GM12878 (cell line): ENCODE results near the gene PPM1D. TPM values are rescaled to one million over a fixed set of nuclear protein-coding genes. Genes with fewer than 3 reads are reported as not detected.

Experiments
- ATAC-seq: fragments of 200-7000 bp; cut with Tn5 transposase; 3 replicates; pipeline ENCODE4 v1.9.1; 2020; ENCODE audit warnings: mild to moderate bottlenecking, moderate library complexity
- BruUV-seq: library from RNA; stranded (reverse); fragments of 400-500 nt; replicated peaks from 2 replicates; lab custom pipeline; 2021; lab: Mats Ljungman, UMichigan
- CTCF ChIA-PET: fragments of 300-600 bp; sonication (Branson Sonifier 250); formaldehyde crosslinking; extraction: SDS; loops from one replicate; lab custom pipeline; 2021; ENCODE audit warnings: inconsistent platforms; lab: Yijun Ruan, JAX
- POLR2A ChIA-PET: fragments of 350-600 bp; formaldehyde crosslinking; extraction: SDS; loops from one replicate; lab custom pipeline; 2021; ENCODE audit warnings: inconsistent platforms; lab: Charles Lee
- RAD21 ChIA-PET: fragments of 300-600 bp; sonication (Branson Sonifier 250); formaldehyde crosslinking; loops from one replicate; lab custom pipeline; 2023; ENCODE audit warnings: antibody characterized with exemption; ENCODE audit not compliant: unreplicated experiment; lab: Charles Lee
- SMC1A ChIA-PET: fragments of 300-600 bp; sonication (Branson Sonifier 250); formaldehyde crosslinking; loops from one replicate; lab custom pipeline; 2023; ENCODE audit not compliant: unreplicated experiment, uncharacterized antibody; lab: Charles Lee
- DNase-seq: peaks from one replicate; pipeline ENCODE4 v3.0.0-alpha.2; 2011; ENCODE audit warnings: low read depth, low spot score
- FAIRE-seq: peaks from 3 replicates; lab custom pipeline; 2011; peaks lifted over from hg19 to GRCh38; lab: Jason Lieb, UNC
- H2AFZ ChIP-seq: 2 replicates; pipeline ENCODE4 v1.6.0; 2011; ENCODE audit warnings: low read depth, low read length, control low read depth; ENCODE audit not compliant: control insufficient read depth
- H3K27ac ChIP-seq: 2 replicates; pipeline ENCODE4 v1.5.1; 2011; ENCODE audit warnings: control low read depth; ENCODE audit not compliant: control insufficient read depth, insufficient read depth
- H3K27me3 ChIP-seq, 2 experiments: replicated peaks in 1 of 2; 2 replicates each; pipeline versions ENCODE4 v1.6.0 to v1.6.1; 2011; ENCODE audit warnings: low read length in 1 of 2; ENCODE audit not compliant: control insufficient read depth in 2 of 2, insufficient read depth in 2 of 2
- H3K36me3 ChIP-seq, 2 experiments: 2 replicates each; pipeline ENCODE4 v1.5.1; 2011; ENCODE audit warnings: low read length in 1 of 2; ENCODE audit not compliant: control insufficient read depth in 2 of 2, insufficient read depth in 2 of 2
- H3K4me1 ChIP-seq: 2 replicates; pipeline ENCODE4 v1.6.1; 2011; ENCODE audit warnings: mild to moderate bottlenecking, low read length, moderate library complexity, mixed read lengths; ENCODE audit not compliant: control insufficient read depth, insufficient read depth
- H3K4me2 ChIP-seq: 2 replicates; pipeline ENCODE4 v1.6.0; 2011; ENCODE audit warnings: control low read depth; ENCODE audit not compliant: control insufficient read depth, insufficient read depth
- H3K4me3 ChIP-seq: fragments of 200-600 bp; sonication (generic); 2 replicates; pipeline ENCODE4 v1.5.1; 2016
- H3K79me2 ChIP-seq: 2 replicates; pipeline ENCODE4 v1.6.0; 2011; ENCODE audit warnings: low read length; ENCODE audit not compliant: control insufficient read depth, insufficient read depth
- H3K9ac ChIP-seq: 2 replicates; pipeline ENCODE4 v1.8.0; 2011; ENCODE audit warnings: low read length, control low read depth, mixed read lengths; ENCODE audit not compliant: control insufficient read depth, insufficient read depth
- H3K9me3 ChIP-seq: replicated peaks from 3 replicates; pipeline ENCODE4 v1.5.1; 2011; ENCODE audit warnings: mild to moderate bottlenecking, low read length; ENCODE audit not compliant: control insufficient read depth, insufficient read depth
- H4K20me1 ChIP-seq: 2 replicates; pipeline ENCODE4 v1.6.0; 2011; ENCODE audit not compliant: control insufficient read depth, insufficient read depth
- CBX5 ChIP-seq: sonication (generic); IDR thresholded peaks from 2 replicates; pipeline ENCODE4 v1.6.1; 2016; ENCODE audit warnings: low read depth, moderate library complexity, mild to moderate bottlenecking, inconsistent platforms
- CHD1 ChIP-seq: IDR thresholded peaks from 2 replicates; pipeline ENCODE4 v1.6.1; 2012; ENCODE audit warnings: low read depth, low read length, improper control_type of control experiment
- CHD4 ChIP-seq: fragments of 200-600 bp; sonication (generic); IDR thresholded peaks from 2 replicates; pipeline ENCODE4 v1.6.1; 2016; ENCODE audit warnings: mild to moderate bottlenecking
- HDAC2 ChIP-seq: fragments of 200-600 bp; sonication (generic); IDR thresholded peaks from 2 replicates; pipeline ENCODE4 v1.6.1; 2017
- IKZF2 ChIP-seq, 2 experiments: fragments of 450-650 bp; IDR thresholded peaks; 2 replicates each; pipeline ENCODE4 v1.6.1; 2017; ENCODE audit warnings: mild to moderate bottlenecking in 2 of 2, moderate library complexity in 2 of 2
- NBN ChIP-seq: fragments of 450-650 bp; IDR thresholded peaks from 2 replicates; pipeline ENCODE4 v1.6.1; 2016
- NR2F1 ChIP-seq: fragments of 450-650 bp; conservative IDR thresholded peaks from 2 replicates; pipeline ENCODE4 v1.6.1; 2017; ENCODE audit warnings: mild to moderate bottlenecking
- PML ChIP-seq: IDR thresholded peaks from 2 replicates; pipeline ENCODE4 v1.6.1; 2012; ENCODE audit warnings: low read length, inconsistent platforms
- RCOR1 ChIP-seq: conservative IDR thresholded peaks from 2 replicates; pipeline ENCODE4 v1.6.1; 2012; ENCODE audit warnings: low read depth, low read length, improper control_type of control experiment
- RUNX3 ChIP-seq: IDR thresholded peaks from 2 replicates; pipeline ENCODE4 v1.6.1; 2012; ENCODE audit warnings: low read length, inconsistent platforms
- SIN3A ChIP-seq: IDR thresholded peaks from 2 replicates; pipeline ENCODE4 v1.6.1; 2012; ENCODE audit warnings: low read depth, low read length, improper control_type of control experiment
- SPI1 ChIP-seq: IDR thresholded peaks from 2 replicates; pipeline ENCODE4 v1.6.1; 2011; ENCODE audit warnings: low read depth, mild to moderate bottlenecking, low read length, moderate library complexity, borderline replicate concordance; ENCODE audit not compliant: insufficient read depth
- SREBF1 ChIP-seq: IDR thresholded peaks from 2 replicates; pipeline ENCODE4 v1.6.1; 2012; ENCODE audit warnings: mild to moderate bottlenecking, low read length
- TCF7 ChIP-seq: IDR thresholded peaks from 2 replicates; pipeline ENCODE4 v1.6.1; 2014; ENCODE audit warnings: antibody characterized with exemption, borderline replicate concordance
- ZNF622 ChIP-seq: fragments of 450-650 bp; IDR thresholded peaks from 2 replicates; pipeline ENCODE4 v1.6.1; 2017; ENCODE audit warnings: mild to moderate bottlenecking, inconsistent platforms
- WGBS: methylation state at CpG from one replicate; pipeline ENCODE4 v1.1.6; 2016; ENCODE audit warnings: low lambda C conversion rate; ENCODE audit not compliant: insufficient replicate concordance, insufficient coverage; ENCODE audit errors: missing lambda C conversion rate; 5-methylcytosine and 5-hydroxymethylcytosine counted together
- in situ Hi-C: fragments of 300-500 bp; cut with MboI; formaldehyde crosslinking; loops from 9 replicates; pipeline ENCODE4 v1.14.3; 2018; ENCODE audit warnings: mixed read lengths
- intact Hi-C: fragments of 100-400 bp; cut with micrococcal nuclease; formaldehyde crosslinking; loops from one replicate; pipeline ENCODE4 v1.14.2; 2022; ENCODE audit not compliant: unreplicated experiment
- polyA plus RNA-seq, 11 experiments: library from polyadenylated mRNA; depleted of rRNA in 4 of 11; unstranded in 6 of 11; stranded (reverse) in 5 of 11; fragments of >200 nt; fragmentation: Nextera tagmentation in 4 of 11; fragmentation: Illumina TruSeq in 1 of 11; extraction: Ambion mirVana in 4 of 11; extraction: Trizol in 1 of 11; gene quantifications; 1 replicate in 1 of 11; 2 replicates in 10 of 11; pipeline versions ENCODE4 v1.2.1 to v1.2.3, GENCODE V29; 2011 to 2016; ENCODE audit warnings: inconsistent platforms in 2 of 11, missing spikeins in 2 of 11, low read depth in 1 of 11
- total RNA-seq, 4 experiments: library from RNA; depleted of rRNA in 3 of 4; stranded (reverse); fragments of >200 nt in 3 of 4; fragmentation: Illumina TruSeq in 1 of 4; extraction: Trizol in 1 of 4; gene quantifications; 2 replicates each; pipeline versions ENCODE4 v1.2.1 to v1.2.3, GENCODE V29; 2013 to 2021
- TF ChIP-seq, protein P1 (sequence below): fragments of 450-650 bp; IDR thresholded peaks from 2 replicates; pipeline ENCODE4 v1.6.1; 2017; ENCODE audit warnings: mild to moderate bottlenecking, low read depth, inconsistent platforms; ENCODE audit not compliant: poor library complexity, severe bottlenecking
- TF ChIP-seq, protein P2 (sequence below): fragments of 450-650 bp; IDR thresholded peaks from 2 replicates; pipeline ENCODE4 v1.6.1; 2017; ENCODE audit warnings: borderline replicate concordance
- TF ChIP-seq, protein P3 (sequence below): IDR thresholded peaks from 2 replicates; pipeline ENCODE4 v1.6.1; 2011; ENCODE audit warnings: low read depth, mild to moderate bottlenecking, low read length, moderate library complexity, borderline replicate concordance; ENCODE audit errors: extremely low read depth
- TF ChIP-seq, protein P4 (sequence below): IDR thresholded peaks from 2 replicates; pipeline ENCODE4 v1.6.1; 2012; ENCODE audit warnings: low read depth, low read length, improper control_type of control experiment

The PPM1D gene
- total and polyA plus RNA-seq, 10 of the 15 experiments (the other 5 are each of a cell fraction or from before 2014, with no cell fraction given): 1.9 to 20.8 (median 10.7) TPM

DNA sequence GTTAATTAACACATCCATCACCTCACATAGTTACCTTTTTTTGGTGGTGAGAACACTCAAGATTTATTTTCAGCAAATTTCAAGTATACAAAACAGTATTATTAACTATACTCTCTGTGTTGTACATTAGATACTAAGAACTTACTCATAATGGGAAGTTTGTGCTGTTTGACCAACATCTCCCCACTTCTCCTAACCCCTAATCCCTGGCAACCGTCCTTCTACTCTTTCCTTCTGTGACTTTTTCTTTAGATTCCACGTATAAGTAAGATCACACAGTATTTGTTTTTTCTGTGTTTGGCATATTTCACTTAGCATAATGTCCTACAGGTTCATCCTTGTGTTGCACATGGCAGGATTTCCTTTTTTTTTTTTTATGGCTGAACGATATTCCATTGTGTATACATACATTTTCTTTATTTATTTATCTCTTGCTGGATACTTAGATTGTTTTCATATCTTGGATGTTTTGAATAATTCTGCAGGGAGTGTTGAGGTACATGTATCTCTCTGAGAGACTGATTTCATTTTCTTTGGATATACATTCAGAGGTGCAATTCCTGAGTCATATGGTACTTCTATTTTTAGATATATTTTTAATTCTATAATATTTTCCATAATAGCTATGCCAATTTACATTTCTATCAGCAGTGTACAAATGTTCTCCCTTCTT, 19.0 kb downstream of the PPM1D start:
- ChIA-PET SMC1A (no interaction called here), CTCF (interaction anchor here (0.6 to 1.0 kb wide), 2 partner anchors 19 to 22 kb away, joined by 3 to 4 read pairs; no protein-coding TSS in a partner anchor), RAD21 (no interaction called here)
- peaks cover 22% of the 10 kb centered on the region for H3K79me2 ChIP-seq
- H3K27ac ChIP-seq: no peak overlapping the region
- H4K20me1 ChIP-seq: no peaks in the 10 kb centered on the region
- no TSS peak for BruUV-seq
- ATAC-seq: no peak
- in situ Hi-C loops: no loop called here
- H3K27me3 ChIP-seq: no peaks in the 10 kb centered on the region
- TF ChIP-seq PML (no peak), RCOR1 (no peak), CHD4 (no peak), ZNF622 (no peak), SPI1 (no peak), NR2F1 (no peak), RUNX3 (no peak), SREBF1 (no peak), CHD1 (no peak), HDAC2 (no peak), TCF7 (no peak), CBX5 (no peak), NBN (no peak), IKZF2 (IDR thresholded peaks at IDR 0.05) (no peak), SIN3A (no peak)
- TF ChIP-seq, protein P1, sequence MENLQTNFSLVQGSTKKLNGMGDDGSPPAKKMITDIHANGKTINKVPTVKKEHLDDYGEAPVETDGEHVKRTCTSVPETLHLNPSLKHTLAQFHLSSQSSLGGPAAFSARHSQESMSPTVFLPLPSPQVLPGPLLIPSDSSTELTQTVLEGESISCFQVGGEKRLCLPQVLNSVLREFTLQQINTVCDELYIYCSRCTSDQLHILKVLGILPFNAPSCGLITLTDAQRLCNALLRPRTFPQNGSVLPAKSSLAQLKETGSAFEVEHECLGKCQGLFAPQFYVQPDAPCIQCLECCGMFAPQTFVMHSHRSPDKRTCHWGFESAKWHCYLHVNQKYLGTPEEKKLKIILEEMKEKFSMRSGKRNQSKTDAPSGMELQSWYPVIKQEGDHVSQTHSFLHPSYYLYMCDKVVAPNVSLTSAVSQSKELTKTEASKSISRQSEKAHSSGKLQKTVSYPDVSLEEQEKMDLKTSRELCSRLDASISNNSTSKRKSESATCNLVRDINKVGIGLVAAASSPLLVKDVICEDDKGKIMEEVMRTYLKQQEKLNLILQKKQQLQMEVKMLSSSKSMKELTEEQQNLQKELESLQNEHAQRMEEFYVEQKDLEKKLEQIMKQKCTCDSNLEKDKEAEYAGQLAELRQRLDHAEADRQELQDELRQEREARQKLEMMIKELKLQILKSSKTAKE: no peak
- TF ChIP-seq, protein P2, sequence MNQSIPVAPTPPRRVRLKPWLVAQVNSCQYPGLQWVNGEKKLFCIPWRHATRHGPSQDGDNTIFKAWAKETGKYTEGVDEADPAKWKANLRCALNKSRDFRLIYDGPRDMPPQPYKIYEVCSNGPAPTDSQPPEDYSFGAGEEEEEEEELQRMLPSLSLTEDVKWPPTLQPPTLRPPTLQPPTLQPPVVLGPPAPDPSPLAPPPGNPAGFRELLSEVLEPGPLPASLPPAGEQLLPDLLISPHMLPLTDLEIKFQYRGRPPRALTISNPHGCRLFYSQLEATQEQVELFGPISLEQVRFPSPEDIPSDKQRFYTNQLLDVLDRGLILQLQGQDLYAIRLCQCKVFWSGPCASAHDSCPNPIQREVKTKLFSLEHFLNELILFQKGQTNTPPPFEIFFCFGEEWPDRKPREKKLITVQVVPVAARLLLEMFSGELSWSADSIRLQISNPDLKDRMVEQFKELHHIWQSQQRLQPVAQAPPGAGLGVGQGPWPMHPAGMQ: no peak
- TF ChIP-seq, protein P3, sequence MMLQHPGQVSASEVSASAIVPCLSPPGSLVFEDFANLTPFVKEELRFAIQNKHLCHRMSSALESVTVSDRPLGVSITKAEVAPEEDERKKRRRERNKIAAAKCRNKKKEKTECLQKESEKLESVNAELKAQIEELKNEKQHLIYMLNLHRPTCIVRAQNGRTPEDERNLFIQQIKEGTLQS: no peak
- TF ChIP-seq, protein P4, sequence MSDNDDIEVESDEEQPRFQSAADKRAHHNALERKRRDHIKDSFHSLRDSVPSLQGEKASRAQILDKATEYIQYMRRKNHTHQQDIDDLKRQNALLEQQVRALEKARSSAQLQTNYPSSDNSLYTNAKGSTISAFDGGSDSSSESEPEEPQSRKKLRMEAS: no peak
- TF ChIP-seq, all 136 proteins: peak for 0
- intact Hi-C loops: no loop called here
- Histone ChIP-seq H3K4me3 (no peak overlapping the region), H3K36me3 (no peaks in the 10 kb centered on the region; a peak in 2 of 4 replicates), H3K4me1 (no peaks in the 10 kb centered on the region), H3K4me2 (no peak overlapping the region), H3K9me3 (no peaks in the 10 kb centered on the region), H2AFZ (no peak overlapping the region), H3K9ac (no peak overlapping the region)
- POLR2A ChIA-PET: no interaction called here
- WGBS: 89% methylated on average over 3 of the region's 3 CpGs
- DNase-seq (no peak), FAIRE-seq (no peak)
